HG03469 (cell line): ENCODE data around the gene PRDM5.
"Not testable (repeated sequence)": the region's sequence is repeated elsewhere in the genome, so short reads cannot be mapped to it uniquely, and the experiment has no call there.

Source experiments
- ATAC-seq: cut with Tn5 transposase; IDR thresholded peaks from one replicate; pipeline ENCODE4 v1.9.1; 2021; ENCODE audit warnings: mild to moderate bottlenecking, moderate library complexity, moderate number of reproducible peaks; ENCODE audit not compliant: unreplicated experiment

Gene PRDM5

DNA sequence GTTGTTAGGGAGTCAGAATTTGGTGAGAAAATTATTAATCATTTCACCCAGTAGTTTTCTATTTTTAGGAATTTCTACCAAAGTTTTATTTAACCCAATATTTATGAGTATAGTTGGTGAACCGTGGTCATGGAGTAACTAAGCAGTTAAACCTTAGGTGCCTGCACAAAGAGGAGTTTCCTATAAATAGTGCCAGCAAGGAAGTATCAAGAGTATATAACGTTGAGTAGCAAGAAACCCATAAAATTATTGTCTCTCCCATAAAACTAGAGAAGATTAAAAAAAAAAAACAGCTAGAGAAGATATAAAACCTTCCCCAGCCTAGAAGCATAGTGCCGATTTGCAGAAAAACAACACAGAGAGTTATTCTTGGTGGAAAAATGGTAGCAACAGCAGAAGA lies 158.9 kb downstream of the PRDM5 start:
- no peak for ATAC-seq

DNA sequence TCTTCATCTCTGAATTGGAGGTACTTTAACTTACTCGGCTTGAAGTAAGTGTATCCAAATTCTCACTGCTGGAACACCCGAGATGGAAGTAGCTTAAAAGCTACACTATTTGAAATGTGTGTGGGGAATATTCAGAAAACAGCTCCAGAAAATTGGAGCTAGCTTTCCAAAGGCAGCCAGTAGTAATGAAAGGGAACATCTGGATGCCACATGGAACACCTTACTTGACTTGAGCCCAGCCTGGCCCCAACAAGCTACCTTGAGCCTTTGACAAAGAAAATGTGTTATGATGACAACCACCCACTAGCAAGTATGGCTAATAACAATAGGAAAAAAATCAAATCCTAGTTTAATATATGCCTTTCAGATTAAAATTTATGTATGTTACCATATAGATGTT lies 161.5 kb downstream of the PRDM5 start:
- no peak for ATAC-seq

DNA sequence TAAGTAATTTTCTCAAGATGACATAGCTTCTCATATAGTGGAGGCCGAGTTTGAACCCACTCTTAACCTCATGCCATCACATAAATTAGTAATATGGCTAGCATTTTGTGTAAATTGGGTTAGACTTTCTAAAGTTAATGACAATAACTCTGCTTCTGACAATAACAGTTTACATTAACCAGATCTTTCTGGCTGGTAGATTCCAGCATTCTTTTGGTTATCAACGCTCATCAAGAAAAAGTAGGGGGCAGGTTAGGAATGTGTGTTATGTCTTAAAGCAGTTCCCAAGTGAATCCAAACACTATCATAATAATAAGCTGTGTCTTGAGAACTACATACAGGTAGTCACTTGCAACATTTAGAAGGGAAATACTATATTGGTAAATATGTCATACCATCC lies 162.5 kb downstream of the PRDM5 start:
- ATAC-seq: no peak

DNA sequence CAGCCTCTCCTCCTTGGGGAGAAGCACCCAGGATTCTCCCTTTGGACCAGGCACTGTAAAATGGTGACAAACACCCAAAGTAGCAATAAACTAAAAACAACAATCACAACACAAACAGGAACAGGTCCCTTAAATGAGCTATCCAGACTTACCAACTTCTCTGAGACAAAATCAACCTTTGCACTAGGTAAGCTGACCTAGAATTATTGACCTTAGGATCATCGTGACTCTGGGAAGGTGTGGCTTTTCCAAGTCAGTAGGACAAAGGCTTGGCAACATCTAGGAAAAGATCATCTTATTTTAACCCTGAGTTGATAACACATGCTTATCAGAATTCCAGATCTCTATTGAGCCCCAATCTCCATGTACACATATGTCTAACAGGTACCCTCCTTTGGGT lies 166.7 kb downstream of the PRDM5 start:
- no peak for ATAC-seq

DNA sequence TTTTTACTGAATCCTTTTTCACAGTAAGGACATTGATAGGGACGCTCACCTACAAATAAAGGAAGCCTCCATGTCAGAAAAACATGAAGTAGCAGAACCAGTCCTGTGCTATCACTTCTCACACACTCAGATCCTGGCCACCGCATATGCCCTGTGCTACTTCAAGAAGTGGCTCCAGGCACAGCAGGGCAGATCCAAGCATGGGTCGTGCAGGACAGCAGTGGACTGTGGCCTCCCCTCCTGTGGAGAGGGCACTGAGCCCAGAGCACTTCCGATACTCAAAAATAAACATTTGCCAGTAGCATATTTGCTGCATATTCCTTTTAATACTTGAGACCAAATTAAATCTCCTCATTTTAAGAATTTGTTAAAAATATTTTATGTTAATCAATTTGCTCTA lies 167.9 kb downstream of the PRDM5 start:
- no peak for ATAC-seq

DNA sequence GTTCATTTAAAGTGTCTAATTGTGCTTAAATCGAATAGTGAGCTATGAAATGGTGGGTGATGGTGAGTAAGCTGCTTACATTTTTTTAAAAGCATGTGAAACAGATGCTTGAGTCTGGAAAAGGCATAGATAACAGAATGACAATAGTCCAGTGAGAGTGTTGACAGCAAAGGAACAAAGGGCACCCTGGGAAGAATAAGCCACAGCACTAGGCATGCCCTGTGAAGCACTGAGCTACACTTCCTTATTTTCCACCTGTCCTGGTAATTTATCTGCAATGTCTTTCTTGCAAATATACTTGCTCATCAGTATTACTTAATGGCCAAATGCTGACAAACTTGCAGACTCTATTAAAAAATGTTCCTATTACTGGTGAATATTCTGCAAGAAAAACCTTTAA lies 168.7 kb downstream of the PRDM5 start:
- ATAC-seq: no peak

DNA sequence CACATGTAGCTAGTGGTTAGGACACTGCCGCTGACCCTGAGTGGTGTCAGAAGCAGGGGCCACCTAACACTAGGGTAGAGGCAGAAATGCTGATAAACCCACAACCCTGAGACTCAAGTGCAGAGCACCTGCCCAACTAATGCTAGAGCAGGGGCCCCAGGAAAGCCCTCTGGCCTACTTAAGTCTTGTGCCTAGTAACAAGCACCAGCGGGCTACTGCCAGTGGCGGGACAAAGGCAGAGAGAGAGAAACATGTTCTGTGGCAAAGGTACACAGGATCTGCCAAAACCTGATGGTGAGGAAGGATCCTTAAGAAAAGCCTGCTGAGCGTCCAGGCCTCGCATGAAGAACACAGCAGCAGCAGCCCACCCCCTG lies 172.4 kb downstream of the PRDM5 start:
- no peak for ATAC-seq

DNA sequence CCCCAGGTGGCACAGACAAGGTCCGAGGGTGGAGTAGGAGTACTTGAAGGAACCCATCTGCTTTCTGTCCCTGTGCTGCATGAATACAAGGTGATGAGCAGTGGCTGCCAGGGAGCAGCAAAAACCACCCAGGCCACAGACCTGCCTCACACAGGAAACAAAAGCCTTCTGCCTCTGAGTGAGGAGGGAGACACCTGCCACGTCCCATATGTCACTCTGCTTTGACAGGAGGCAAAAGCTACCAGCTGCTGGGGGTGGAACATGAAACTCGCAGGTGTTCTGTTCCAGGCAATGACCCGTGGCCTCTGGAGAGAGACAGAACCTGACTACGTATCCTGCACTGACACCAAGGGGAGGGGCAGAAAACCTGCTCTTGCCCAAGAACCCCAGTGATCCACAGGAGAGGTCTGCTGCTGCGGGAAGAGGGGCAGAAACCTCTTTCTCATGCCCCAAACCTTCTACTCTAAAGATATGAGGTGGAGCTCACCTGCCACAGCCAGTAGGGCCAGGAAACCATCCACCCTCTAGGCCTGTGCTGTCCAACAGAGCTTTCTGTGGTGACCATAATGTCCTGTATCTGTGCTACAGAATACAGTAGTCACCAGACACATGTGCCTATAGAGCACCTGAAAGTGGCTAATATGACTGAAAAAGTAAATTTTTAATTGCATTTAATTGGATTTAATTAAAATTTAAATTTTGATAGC lies 172.9 kb downstream of the PRDM5 start:
- ATAC-seq: peak; percentile 98

DNA sequence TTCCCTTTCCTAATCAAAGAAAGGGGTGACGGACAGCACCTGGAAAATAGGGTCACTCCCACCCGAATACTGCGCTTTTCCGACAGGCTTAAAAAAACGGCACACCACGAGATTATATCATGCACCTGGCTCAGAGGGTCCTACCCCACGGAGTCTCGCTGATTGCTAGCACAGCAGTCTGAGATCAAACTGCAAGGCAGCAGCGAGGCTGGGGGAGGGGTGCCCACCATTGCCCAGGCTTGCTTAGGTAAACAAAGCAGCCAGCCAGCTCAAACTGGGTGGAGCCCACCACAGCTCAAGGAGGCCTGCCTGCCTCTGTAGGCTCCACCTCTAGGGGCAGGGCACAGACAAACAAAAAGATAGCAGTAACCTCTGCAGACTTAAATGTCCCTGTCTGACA lies 180.9 kb downstream of the PRDM5 start:
- ATAC-seq: not testable (repeated sequence)

DNA sequence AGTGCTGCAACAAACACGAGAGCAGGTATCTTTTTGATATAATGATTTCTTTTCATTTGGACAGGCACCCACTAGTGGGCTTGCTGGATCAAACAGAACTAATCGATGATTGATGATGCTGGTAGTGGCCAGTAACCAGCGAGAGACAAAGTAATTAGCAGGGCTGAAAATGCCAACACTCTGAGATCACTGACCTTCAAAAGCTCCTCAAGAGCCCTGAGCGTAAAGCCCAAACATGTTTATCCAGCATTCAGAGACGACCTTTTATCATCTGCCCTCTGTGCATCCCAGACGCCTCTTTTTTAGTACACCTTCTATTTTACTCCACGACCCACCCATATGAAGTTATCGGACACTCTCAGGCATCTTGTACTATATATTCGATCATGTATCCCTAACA lies 186.2 kb downstream of the PRDM5 start:
- no peak for ATAC-seq

DNA sequence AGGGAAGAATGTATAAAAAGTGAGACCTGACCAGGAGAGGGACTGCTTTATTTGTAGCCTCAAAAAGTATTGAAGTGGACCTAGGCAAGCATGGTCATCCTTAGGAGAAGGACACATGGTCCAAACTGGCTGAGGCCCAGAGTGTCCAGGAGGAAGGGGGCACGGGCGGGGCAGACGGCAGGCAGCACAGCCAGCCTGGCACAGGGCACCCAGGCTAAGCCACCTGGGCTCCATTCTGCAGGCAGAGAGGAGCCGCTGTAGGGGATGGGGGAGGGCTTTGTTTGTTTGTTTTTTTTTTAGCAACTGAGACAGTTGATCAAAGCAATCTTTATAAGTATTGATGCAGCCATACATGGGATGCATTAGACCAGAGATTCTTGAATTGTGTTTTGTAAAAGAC lies 188.6 kb downstream of the PRDM5 start:
- no peak for ATAC-seq

DNA sequence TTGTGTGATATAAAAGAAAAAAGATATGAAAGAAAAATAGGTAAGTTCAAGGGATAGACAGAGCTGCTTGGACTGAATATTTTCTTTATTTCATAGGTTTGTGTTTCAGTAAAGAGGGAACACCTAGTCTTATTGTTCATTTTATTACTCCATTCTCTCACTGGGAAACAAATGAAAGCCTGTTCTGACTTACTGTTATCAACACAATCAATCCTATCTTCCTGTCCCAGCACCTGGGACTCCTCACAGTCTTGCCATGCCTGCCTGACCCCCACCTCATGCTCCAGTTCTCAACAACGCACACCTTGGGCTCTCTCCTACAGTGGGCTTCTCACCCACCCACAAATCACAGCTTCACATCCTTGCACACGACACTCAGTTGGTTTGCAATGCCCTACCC lies 189.5 kb downstream of the PRDM5 start:
- no peak for ATAC-seq

DNA sequence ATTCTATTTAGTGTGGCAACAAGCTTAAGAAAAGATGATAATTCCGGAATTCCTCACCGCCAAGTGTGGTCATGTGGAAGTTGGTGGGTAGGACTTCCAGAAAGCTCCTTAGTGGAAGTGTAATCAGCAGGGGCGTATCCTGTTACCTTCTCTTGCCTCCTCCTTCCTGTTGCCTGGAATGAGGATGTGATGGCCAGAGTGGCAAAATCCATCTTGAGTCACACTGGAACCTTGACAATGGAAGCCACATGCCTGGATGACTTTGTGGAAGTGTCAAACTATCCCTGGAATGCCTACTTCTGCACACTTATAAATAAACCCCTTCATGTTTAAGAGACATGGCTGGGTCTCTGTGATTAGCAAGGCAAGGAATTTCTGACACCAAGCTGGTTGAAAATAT lies 191.0 kb downstream of the PRDM5 start:
- ATAC-seq: no peak

DNA sequence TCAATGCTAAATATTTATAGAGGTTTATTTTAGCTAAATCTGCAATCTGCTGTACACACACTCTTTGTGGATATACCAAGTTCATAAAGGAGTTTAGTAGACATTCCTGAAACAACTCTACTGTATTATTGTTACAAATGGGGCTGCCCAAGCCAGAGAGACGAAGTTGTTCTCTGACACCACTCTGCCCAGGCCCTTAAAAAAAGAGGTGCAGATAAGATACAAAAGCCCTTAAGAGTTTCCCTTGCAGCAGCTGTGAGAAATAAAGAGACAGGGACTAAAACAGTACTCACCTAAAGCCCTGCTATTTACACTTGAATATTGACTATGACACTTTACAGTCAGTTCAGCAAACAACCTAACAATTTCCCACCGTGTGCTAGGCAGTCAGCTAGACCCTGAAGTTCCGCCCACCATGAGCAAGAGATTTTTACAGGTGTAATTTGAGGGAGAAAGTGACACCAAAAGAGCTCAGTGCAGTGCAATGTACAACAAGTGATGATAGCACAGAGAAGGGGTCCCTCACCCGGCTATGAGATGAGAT lies 191.7 kb downstream of the PRDM5 start:
- ATAC-seq: no peak

DNA sequence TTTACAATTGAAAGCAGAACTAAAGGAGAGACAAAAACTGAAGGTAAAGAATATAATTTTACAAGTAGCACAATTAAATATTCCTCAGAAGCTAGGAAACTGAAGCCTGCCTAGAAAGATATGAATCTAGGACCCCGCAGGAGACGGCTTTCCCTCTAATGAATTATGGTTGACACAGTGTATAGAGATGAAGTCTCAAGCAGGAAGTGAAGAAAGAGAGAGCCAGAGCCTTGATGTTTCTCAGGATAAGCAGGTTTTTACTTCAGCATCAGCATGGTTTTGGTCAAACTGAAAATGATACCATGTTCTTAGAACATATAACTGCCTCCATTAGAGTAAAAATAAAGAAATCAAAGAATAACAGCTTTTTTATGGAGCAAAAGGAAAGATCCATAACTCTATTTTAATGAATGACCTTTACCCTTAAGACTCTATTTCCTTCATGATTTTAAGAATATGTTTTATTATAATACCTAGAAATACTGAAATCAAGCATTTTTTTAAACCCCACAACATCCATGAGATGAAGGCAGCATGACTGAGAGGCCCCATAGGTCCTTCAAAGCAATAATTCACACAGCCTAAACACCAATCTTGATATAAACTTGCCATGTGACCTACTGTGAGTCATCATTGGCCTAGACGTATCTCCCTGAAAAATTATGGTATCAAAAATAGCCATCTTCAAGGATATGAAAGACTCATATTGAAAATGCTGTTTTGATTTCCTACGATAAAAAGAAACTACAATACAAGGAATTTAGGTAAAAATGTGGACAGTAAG lies 193.4 kb downstream of the PRDM5 start:
- no peak for ATAC-seq

DNA sequence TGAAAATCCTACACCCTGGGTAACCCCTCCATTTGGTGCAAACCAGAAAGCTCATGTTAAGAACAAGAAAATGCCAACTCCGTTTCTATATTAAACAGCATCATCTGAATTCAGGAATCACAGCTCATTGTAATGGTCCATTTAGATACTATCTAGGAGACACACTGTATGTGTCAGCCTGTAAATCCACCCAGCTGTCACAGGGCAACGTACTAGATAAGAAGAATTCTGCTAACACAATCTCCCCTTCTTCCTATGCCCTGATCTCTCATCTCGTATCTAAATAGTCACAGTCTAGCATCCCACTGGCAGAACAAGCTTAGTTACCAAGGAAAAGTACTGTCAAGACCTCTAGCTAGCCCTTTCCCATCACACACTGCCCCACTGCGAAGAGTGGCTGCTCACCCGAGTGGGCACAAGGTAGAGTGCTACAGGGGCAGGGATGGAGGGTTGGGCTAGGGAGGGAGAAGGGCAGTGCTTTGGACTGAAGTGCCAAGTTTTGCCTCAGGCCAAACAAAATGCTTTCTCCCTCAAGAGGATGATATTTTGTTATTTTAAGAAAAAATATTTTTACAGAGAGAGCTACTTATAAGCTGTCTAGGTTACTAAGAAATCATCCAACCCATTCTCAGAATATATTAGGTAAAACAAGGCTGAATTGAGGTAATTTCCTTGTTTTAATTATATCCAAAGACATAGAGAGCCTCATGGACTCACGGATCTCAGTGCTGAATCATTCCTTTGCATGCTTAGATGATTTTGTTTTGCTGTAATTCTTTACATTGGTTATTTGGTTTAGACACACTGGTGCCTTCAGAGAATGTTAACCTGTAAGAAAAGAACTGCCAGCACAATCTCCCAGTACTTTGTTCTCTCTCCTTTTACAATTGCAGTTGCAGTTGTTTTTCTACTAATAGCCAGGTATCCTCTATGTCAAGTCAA lies 196.6 kb downstream of the PRDM5 start:
- no peak for ATAC-seq

DNA sequence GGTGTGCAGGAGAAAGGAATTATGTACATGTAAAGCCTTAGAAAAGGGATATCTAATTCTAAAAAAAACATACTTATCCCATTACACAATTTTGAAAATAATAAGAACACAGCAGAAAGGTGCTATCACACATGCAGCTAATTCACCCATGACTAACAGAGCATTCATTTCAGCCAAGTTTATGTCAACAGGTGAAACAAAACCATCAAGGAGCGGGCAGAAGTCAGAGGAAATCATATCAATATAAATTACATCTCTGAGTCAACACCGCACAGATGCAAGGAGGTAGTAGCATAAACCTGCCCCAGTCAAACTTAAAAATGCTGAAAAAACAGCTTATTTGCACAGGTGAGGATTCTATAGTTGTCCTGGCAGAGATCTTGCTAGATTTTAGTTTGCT lies 197.9 kb downstream of the PRDM5 start:
- no peak for ATAC-seq

DNA sequence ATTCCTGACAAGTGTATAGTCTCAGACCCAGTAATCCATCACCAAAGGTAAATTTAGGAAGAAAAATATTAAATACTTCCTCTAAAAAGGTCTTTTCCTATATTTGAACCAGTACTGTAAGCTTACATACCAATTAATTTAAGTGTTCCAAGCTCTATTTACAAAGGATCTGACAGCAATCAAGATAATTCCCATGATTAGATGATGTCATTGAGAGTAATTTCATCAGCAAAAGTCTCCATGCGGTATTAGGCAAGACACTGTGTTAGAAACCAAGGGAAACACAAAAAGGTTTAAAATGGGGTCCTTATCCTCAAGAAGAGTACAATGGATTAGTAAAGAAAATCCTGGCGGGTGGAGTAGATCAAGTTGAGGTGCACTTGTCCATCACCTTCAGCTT lies 198.5 kb downstream of the PRDM5 start:
- ATAC-seq: no peak

DNA sequence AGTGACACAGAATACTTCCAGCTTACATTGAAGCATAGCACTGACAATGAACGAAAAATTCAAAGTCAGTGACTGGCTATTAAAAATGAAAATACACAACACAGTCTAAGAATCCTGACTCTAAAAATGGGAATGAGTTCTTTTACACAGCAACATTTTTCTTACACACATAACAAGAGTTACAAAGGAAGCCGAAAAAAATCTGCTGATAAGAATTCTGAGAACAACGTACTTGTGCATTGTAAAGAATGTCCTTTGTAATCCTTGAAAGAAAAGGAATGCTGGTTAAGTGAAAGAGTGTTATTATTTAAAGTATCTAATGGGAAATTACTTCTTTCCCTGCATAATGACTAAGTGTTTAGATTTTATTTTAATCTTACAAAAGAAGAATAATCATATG lies 199.4 kb downstream of the PRDM5 start:
- ATAC-seq: no peak

DNA sequence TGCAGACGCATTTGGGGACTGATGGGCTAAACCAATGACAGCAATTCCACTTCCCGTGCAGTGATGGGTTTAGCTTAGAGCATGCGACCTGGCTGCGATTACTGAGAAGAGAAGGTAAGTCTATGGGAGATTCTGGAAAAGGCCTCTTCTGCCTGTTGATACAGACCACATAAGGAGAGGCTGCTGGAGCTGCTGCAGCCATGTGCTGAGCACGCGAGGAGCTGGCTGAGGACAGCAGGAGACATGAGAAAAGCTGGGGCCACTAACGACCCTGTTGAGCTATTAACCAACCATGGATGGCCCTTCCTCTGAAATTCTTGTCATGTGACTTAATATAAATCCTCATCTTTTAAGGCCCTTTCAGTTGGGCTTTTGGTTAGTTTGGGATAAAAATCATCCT lies 199.9 kb downstream of the PRDM5 start:
- no peak for ATAC-seq

DNA sequence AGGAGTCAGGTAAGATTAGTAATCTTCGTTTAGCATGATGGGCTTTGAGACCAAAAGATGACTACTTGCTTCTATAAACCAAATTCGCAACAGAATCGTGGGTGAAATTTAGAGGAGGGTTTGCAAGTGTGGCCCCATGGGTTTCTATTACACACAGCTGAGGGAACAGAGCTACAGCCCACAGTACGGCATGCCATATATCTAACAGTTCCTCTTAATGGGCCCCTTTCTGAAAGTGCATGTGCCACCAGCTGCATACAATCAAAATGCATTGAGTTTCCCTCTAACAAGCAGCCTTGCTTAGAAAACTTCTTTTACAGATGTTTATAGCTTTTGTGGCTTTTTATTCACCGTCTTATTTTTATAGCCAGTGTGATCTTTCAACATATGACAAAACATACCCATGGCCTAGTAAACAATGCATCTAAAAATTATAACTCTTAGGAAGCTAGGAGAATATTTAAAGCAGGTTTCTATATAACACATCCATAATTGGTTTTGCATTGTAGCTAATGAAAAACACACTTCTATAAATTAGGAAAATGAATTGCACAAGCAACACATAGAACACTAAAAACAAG lies 202.1 kb downstream of the PRDM5 start:
- no peak for ATAC-seq
